Thoracic aorta (tissue), 2 donors: ENCODE measurements around the gene GJA3. TPM values are rescaled to one million over a fixed set of nuclear protein-coding genes. Genes with fewer than 3 reads are reported as not detected.
A peak's percentile ranks its signal among the peaks of the same experiment; 100 is the strongest.

Source experiments
- ATAC-seq: fragments of 150-250 bp; one replicate; pipeline ENCODE4 v1.8.0; 2017; ENCODE audit warnings: low read depth; ENCODE audit not compliant: insufficient number of reproducible peaks, low FRiP score
- DNase-seq: peaks from one replicate; pipeline ENCODE4 v3.0.0-alpha.2; 2020; ENCODE audit warnings: low spot score
- H3K27ac ChIP-seq, 2 donors: fragments of 200-600 bp; sonication (generic); 1 replicate in 1 of 2; 2 replicates in 1 of 2; pipeline ENCODE4 v1.5.1; 2016; ENCODE audit warnings: mild to moderate bottlenecking in 2 of 2, moderate library complexity in 2 of 2
- H3K27me3 ChIP-seq: fragments of 200-600 bp; sonication (generic); replicated peaks from 2 replicates; pipeline ENCODE4 v1.6.0; 2016; ENCODE audit warnings: mild to moderate bottlenecking; ENCODE audit not compliant: insufficient read depth
- H3K36me3 ChIP-seq: fragments of 200-600 bp; sonication (generic); one replicate; pipeline ENCODE4 v1.5.1; 2016
- H3K4me1 ChIP-seq, 2 donors: fragments of 200-600 bp; sonication (generic); 1 replicate in 1 of 2; 2 replicates in 1 of 2; pipeline versions ENCODE4 v1.5.1 to v1.6.0; 2016; ENCODE audit warnings: low read depth in 2 of 2, mild to moderate bottlenecking in 1 of 2; ENCODE audit not compliant: control insufficient read depth in 1 of 2
- H3K4me3 ChIP-seq: fragments of 200-600 bp; sonication (generic); 2 replicates; pipeline ENCODE4 v1.5.1; 2016; ENCODE audit warnings: mild to moderate bottlenecking
- H3K9me3 ChIP-seq: fragments of 200-600 bp; sonication (generic); 2 replicates; pipeline ENCODE4 v1.5.1; 2016
- CTCF ChIP-seq: fragments of 200-600 bp; sonication (generic); IDR thresholded peaks from one replicate; pipeline ENCODE4 v1.5.1; 2019; ENCODE audit warnings: antibody characterized with exemption
- total RNA-seq, 2 donors: library from RNA; depleted of rRNA; stranded (reverse); fragments of >200 nt; gene quantifications; one replicate each; pipeline versions ENCODE4 v1.1.0 to v1.2.3, GENCODE V29; 2016

Gene GJA3
- total RNA-seq = under 1 TPM in 1 of 2 donors, not detected in 1; under 0.01 TPM

GRCh38 chr13:20160306-20161274 lies at the start of gene GJA3:
Gene GJA3 (minus strand): TSS chr13:20161052. CDS start chr13:20143288, 17,764 bp downstream.
- Histone ChIP-seq H3K27ac (no peak within 1 kb of the TSS), H3K36me3 (no peaks in the 10 kb centered on the region), H3K4me3 (peak within 1 kb of the TSS; percentile 64), H3K27me3 (peaks cover 29% of the 10 kb centered on the region), H3K4me1 (peaks cover 8 to 16% of the 10 kb centered on the region in 2 donors), H3K9me3 (no peaks in the 10 kb centered on the region)
- ATAC-seq (no peak), DNase-seq (no peak)
- no peak for TF ChIP-seq CTCF

DNA sequence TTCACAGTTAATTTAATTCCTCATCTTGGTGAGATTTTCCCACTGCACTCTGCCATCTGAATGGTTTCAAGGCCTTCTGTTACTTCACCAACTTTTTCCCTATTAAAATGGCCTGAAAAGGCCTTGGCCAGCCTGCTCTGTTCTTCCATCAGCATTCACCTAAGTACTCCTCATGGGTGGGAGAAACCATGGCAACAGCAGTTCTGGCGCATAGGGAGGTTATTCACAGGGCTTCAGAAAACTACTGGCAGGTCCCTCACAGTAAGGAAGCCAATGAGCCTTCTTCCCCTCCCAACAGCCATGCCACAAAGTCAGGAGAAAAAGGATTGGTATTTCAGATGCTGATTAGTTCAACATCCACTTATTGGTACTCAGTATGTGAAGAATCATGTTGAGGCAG lies 49.1 kb upstream of the GJA3 start:
- TF ChIP-seq CTCF = no peak
- H3K9me3 ChIP-seq = no peaks in the 10 kb centered on the region
- no peak for DNase-seq
- no peaks in the 10 kb centered on the region for H3K36me3 ChIP-seq
- H3K4me3 ChIP-seq = no peak overlapping the region
- H3K27ac ChIP-seq = no peak overlapping the region
- H3K27me3 ChIP-seq = no peaks in the 10 kb centered on the region
- no peaks in the 10 kb centered on the region for H3K4me1 ChIP-seq
- ATAC-seq = no peak

DNA sequence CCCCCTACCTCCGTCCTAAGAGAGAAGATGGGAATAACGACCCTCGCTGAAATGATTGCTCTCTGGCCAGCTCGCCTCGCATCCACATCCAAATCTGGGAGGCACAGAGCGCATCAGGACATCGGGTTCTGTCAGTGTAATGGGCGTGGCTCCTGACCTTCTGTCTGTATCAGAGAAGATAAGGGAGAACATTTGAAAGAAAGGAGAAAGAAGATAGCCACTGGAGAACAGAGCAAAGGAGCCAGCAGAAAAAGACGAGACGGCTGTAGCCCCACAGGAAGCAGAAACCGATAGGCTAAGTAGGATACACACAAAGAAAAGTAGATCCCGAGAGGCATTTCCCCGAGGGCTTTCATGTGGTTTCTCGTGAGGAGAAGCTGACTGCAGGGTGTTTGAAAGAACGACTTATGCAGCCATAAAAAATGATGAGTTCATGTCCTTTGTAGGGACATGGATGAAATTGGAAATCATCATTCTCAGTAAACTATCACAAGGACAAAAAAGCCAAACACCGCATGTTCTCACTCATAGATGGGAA lies 45.9 kb upstream of the GJA3 start:
- DNase-seq (no peak), ATAC-seq (no peak)
- H3K27ac ChIP-seq = no peak overlapping the region
- H3K9me3 ChIP-seq = peaks cover under 1% of the 10 kb centered on the region
- no peak overlapping the region for H3K4me3 ChIP-seq
- no peak for TF ChIP-seq CTCF
- no peaks in the 10 kb centered on the region for H3K4me1 ChIP-seq
- no peaks in the 10 kb centered on the region for H3K36me3 ChIP-seq
- no peaks in the 10 kb centered on the region for H3K27me3 ChIP-seq

DNA sequence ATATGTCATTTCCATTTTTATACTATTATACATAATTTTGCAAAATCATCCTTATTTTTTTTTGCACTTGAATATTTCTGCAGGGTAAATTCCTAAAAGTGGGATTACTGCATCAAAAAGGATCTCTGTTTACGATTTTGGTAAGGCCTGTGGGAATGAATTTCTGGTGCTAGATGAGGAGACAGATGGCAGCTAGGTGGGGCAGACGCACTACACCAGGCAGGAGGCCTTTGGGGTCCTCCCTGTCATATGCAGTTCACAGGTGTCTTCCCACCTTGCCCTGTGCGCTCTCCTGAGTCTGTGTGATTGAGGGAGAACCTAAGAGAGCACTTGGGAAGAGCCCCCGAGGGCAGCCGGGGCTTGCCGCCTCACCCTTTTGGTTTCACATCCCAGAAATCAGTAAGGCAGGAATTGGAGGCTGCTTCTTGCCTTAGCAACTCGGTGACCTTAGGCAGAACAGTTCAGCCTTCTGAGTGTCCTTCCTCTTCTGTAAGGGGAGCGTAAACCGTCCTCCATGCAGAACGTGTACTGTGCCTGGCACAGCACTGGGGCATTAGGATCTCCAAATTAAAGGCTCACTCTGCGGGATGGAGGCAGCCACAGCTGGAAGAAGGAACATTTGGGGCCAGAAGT lies 45.3 kb upstream of the GJA3 start:
- Histone ChIP-seq H3K36me3 (no peaks in the 10 kb centered on the region), H3K27ac (no peak overlapping the region), H3K9me3 (peaks cover 5% of the 10 kb centered on the region), H3K4me3 (no peak overlapping the region), H3K4me1 (no peaks in the 10 kb centered on the region), H3K27me3 (no peaks in the 10 kb centered on the region)
- no peak for TF ChIP-seq CTCF
- ATAC-seq (no peak), DNase-seq (no peak)

DNA sequence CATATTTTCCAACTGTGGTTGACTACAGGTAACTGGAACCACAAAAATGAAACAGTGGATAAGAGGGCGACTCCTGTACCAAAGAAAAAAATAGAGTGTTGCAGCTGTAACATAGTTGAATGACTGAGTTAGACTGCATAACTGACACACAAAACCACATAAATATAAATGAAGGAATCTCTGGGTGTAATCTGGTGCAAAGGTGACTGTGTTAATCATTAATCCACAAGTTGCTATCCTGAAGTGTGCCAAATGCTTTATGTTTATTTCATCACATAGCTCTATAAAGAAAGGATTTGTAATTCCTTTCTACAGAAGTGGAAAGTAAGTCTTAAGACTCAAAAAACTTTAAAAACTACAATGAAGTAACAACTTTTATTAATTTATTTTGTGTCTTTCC lies 37.9 kb upstream of the GJA3 start:
- DNase-seq = no peak
- H3K4me3 ChIP-seq = no peak overlapping the region
- peaks cover 8% of the 10 kb centered on the region for H3K27me3 ChIP-seq
- no peak overlapping the region for H3K27ac ChIP-seq
- TF ChIP-seq CTCF = no peak
- peaks cover 5 to 12% of the 10 kb centered on the region in 2 donors for H3K4me1 ChIP-seq
- H3K36me3 ChIP-seq = no peaks in the 10 kb centered on the region
- ATAC-seq = no peak
- peaks cover 5% of the 10 kb centered on the region for H3K9me3 ChIP-seq
